Esophagus (tissue), 2 donors: Measurements from ENCODE around the gene HPD. TPM values are rescaled to one million over a fixed set of nuclear protein-coding genes. Genes with fewer than 3 reads are reported as not detected.

Experiments used
- H3K27ac ChIP-seq, 2 donors: one replicate each; pipeline ENCODE4 v1.5.1; 2013; ENCODE audit warnings: low read depth in 2 of 2, mild to moderate bottlenecking in 2 of 2, inconsistent platforms in 1 of 2, low read length in 1 of 2, moderate library complexity in 1 of 2
- H3K27me3 ChIP-seq, 2 donors: one replicate each; pipeline ENCODE4 v1.6.1; 2013; ENCODE audit warnings: low read length in 2 of 2, control low read depth in 1 of 2, mild to moderate bottlenecking in 1 of 2; ENCODE audit not compliant: insufficient read depth in 2 of 2, control insufficient read depth in 1 of 2
- H3K36me3 ChIP-seq, 2 donors: one replicate each; pipeline ENCODE4 v1.6.1; 2013; ENCODE audit warnings: low read length in 1 of 2; ENCODE audit not compliant: control insufficient read depth in 2 of 2, insufficient read depth in 2 of 2
- H3K4me1 ChIP-seq, 2 donors: one replicate each; pipeline ENCODE4 v1.6.1; 2013; ENCODE audit warnings: low read length in 1 of 2; ENCODE audit not compliant: control insufficient read depth in 2 of 2, insufficient read depth in 2 of 2
- H3K4me3 ChIP-seq, 2 donors: one replicate each; pipeline ENCODE4 v1.5.1; 2013; ENCODE audit warnings: low read length in 2 of 2, mild to moderate bottlenecking in 2 of 2, low read depth in 1 of 2, moderate library complexity in 1 of 2
- H3K9me3 ChIP-seq, 2 donors: one replicate each; pipeline ENCODE4 v1.6.1; 2013; ENCODE audit warnings: mild to moderate bottlenecking in 2 of 2, low read depth in 1 of 2, low read length in 1 of 2, moderate library complexity in 1 of 2; ENCODE audit not compliant: control insufficient read depth in 2 of 2, insufficient read depth in 1 of 2
- WGBS, 2 donors: extraction: QIAGEN DNeasy Blood & Tissue Kit; methylation state at CpG; one replicate each; pipeline ENCODE4 v1.1.7; 2013; 5-methylcytosine and 5-hydroxymethylcytosine counted together
- polyA plus RNA-seq, 2 donors: library from polyadenylated mRNA; stranded (reverse); fragments of 200-250 nt; gene quantifications; one replicate each; pipeline ENCODE4 v1.2.3, GENCODE V29; 2013
- donor health status: healthy with polysubstance abuse.
- donor health status: Bipolar disorder and iron deficiency.

The HPD gene
- polyA plus RNA-seq, 2 donors: 0.29 to 0.31 TPM

GRCh38 chr12:121830588-121831265 is 27.9 kb downstream of the HPD start:
- Histone ChIP-seq H3K9me3 (no peaks in the 10 kb centered on the region), H3K36me3 (peaks cover 22 to 43% of the 10 kb centered on the region in 2 donors), H3K4me3 (no peak overlapping the region), H3K27me3 (no peaks in the 10 kb centered on the region), H3K27ac (no peak overlapping the region), H3K4me1 (no peaks in the 10 kb centered on the region)
- WGBS, 2 donors: 90% methylated on average over 29 of the region's 29 CpGs

GRCh38 chr12:121830134-121830533 is 28.5 kb downstream of the HPD start:
- H3K36me3 ChIP-seq: peaks cover 22 to 45% of the 10 kb centered on the region in 2 donors
- 92 to 94% methylated on average over 23 of the region's 23 CpGs for WGBS, 2 donors

GRCh38 chr12:121829250-121829918 is 29.3 kb downstream of the HPD start:
- no peaks in the 10 kb centered on the region for H3K9me3 ChIP-seq
- 84 to 87% methylated on average over 7 of the region's 7 CpGs for WGBS, 2 donors
- H3K27me3 ChIP-seq: no peaks in the 10 kb centered on the region
- no peaks in the 10 kb centered on the region for H3K4me1 ChIP-seq
- H3K36me3 ChIP-seq: peaks cover 22 to 48% of the 10 kb centered on the region in 2 donors
- no peak overlapping the region for H3K27ac ChIP-seq
- H3K4me3 ChIP-seq: no peak overlapping the region

More at GRCh38 chr12:121830134-121830533, 28.5 kb downstream of the HPD start:
- Histone ChIP-seq H3K4me3 (no peak overlapping the region), H3K27me3 (no peaks in the 10 kb centered on the region), H3K9me3 (no peaks in the 10 kb centered on the region), H3K4me1 (no peaks in the 10 kb centered on the region), H3K27ac (no peak overlapping the region)

- H3K36me3 ChIP-seq: peaks cover 22 to 49% of the 10 kb centered on the region in 2 donors
- no peaks in the 10 kb centered on the region for H3K27me3 ChIP-seq
- WGBS, 2 donors: 70 to 77% methylated on average over 9 of the region's 9 CpGs
- no peaks in the 10 kb centered on the region for H3K4me1 ChIP-seq
- no peak overlapping the region for H3K27ac ChIP-seq
- H3K4me3 ChIP-seq: no peak overlapping the region
- no peaks in the 10 kb centered on the region for H3K9me3 ChIP-seq
These were observed 29.8 kb downstream of the HPD start for GRCh38 chr12:121828826-121829225.

- H3K27me3 ChIP-seq: no peaks in the 10 kb centered on the region
- H3K4me3 ChIP-seq: no peak overlapping the region
- WGBS, 2 donors: 90 to 91% methylated on average over 8 of the region's 8 CpGs
- no peak overlapping the region for H3K27ac ChIP-seq
- peaks cover 22 to 54% of the 10 kb centered on the region in 2 donors for H3K36me3 ChIP-seq
- H3K4me1 ChIP-seq: no peaks in the 10 kb centered on the region
- no peaks in the 10 kb centered on the region for H3K9me3 ChIP-seq
These were observed 30.4 kb downstream of the HPD start for GRCh38 chr12:121828306-121828705.

- 93 to 95% methylated on average over 48 of the region's 48 CpGs for WGBS, 2 donors
- no peak overlapping the region for H3K4me3 ChIP-seq
- H3K27me3 ChIP-seq: no peaks in the 10 kb centered on the region
- H3K4me1 ChIP-seq: no peaks in the 10 kb centered on the region
- H3K27ac ChIP-seq: no peak overlapping the region
- no peaks in the 10 kb centered on the region for H3K9me3 ChIP-seq
- peaks cover 26 to 62% of the 10 kb centered on the region in 2 donors for H3K36me3 ChIP-seq
These were observed 31.1 kb downstream of the HPD start for GRCh38 chr12:121827351-121828099.

GRCh38 chr12:121826318-121827150 is 32.1 kb downstream of the HPD start:
- peaks cover 28 to 63% of the 10 kb centered on the region in 2 donors for H3K36me3 ChIP-seq
- H3K4me1 ChIP-seq: no peaks in the 10 kb centered on the region
- H3K27me3 ChIP-seq: no peaks in the 10 kb centered on the region
- H3K4me3 ChIP-seq: no peak overlapping the region
- no peak overlapping the region for H3K27ac ChIP-seq
- 87 to 88% methylated on average over 18 of the region's 18 CpGs for WGBS, 2 donors
- H3K9me3 ChIP-seq: no peaks in the 10 kb centered on the region

GRCh38 chr12:121825041-121825523 is 33.6 kb downstream of the HPD start:
- no peak overlapping the region for H3K27ac ChIP-seq
- H3K27me3 ChIP-seq: no peaks in the 10 kb centered on the region
- no peak overlapping the region for H3K4me3 ChIP-seq
- H3K9me3 ChIP-seq: no peaks in the 10 kb centered on the region
- WGBS, 2 donors: 91 to 96% methylated on average over 18 of the region's 18 CpGs
- no peaks in the 10 kb centered on the region for H3K4me1 ChIP-seq
- H3K36me3 ChIP-seq: peaks cover 30 to 59% of the 10 kb centered on the region in 2 donors

GRCh38 chr12:121823727-121824115 is 34.9 kb downstream of the HPD start:
- Histone ChIP-seq H3K36me3 (peaks cover 33 to 63% of the 10 kb centered on the region in 2 donors), H3K9me3 (peaks cover 0 to 2% of the 10 kb centered on the region in 2 donors), H3K27ac (no peak overlapping the region), H3K4me3 (no peak overlapping the region), H3K27me3 (no peaks in the 10 kb centered on the region), H3K4me1 (no peaks in the 10 kb centered on the region)
- 74 to 77% methylated on average over 12 of the region's 12 CpGs for WGBS, 2 donors
